Urinary bladder (tissue), 4 donors: ENCODE results near the gene SOCS1. TPM values are rescaled to one million over a fixed set of nuclear protein-coding genes. Genes with fewer than 3 reads are reported as not detected.

Experiments
- DNase-seq: peaks from one replicate; pipeline ENCODE4 v3.0.0-alpha.2; 2015; ENCODE audit errors: extremely low spot score
- H3K27ac ChIP-seq: one replicate; pipeline ENCODE4 v1.5.1; 2013; ENCODE audit warnings: low read depth, mild to moderate bottlenecking, moderate library complexity
- H3K36me3 ChIP-seq: one replicate; pipeline ENCODE4 v1.6.1; 2013; ENCODE audit warnings: mild to moderate bottlenecking, moderate library complexity; ENCODE audit not compliant: insufficient read depth
- H3K4me1 ChIP-seq: one replicate; pipeline ENCODE4 v1.6.1; 2013; ENCODE audit warnings: mild to moderate bottlenecking, moderate library complexity; ENCODE audit not compliant: insufficient read depth
- H3K4me3 ChIP-seq: one replicate; pipeline ENCODE4 v1.5.1; 2013; ENCODE audit warnings: low read depth, low read length
- WGBS: extraction: QIAGEN DNeasy Blood & Tissue Kit; methylation state at CpG from one replicate; pipeline ENCODE4 v1.1.7; 2013; 5-methylcytosine and 5-hydroxymethylcytosine counted together
- polyA plus RNA-seq: library from polyadenylated mRNA; stranded (reverse); fragments of 200-250 nt; gene quantifications from one replicate; pipeline ENCODE4 v1.2.3, GENCODE V29; 2013
- total RNA-seq: library from RNA; depleted of rRNA; stranded (reverse); fragments of >200 nt; gene quantifications from one replicate; pipeline ENCODE4 v1.2.3, GENCODE V29; 2014
- donor health status: healthy with polysubstance abuse.
- donor health status: healthy.

Gene SOCS1
- total and polyA plus RNA-seq, 2 donors, result 6.9 to 15.0 TPM

DNA sequence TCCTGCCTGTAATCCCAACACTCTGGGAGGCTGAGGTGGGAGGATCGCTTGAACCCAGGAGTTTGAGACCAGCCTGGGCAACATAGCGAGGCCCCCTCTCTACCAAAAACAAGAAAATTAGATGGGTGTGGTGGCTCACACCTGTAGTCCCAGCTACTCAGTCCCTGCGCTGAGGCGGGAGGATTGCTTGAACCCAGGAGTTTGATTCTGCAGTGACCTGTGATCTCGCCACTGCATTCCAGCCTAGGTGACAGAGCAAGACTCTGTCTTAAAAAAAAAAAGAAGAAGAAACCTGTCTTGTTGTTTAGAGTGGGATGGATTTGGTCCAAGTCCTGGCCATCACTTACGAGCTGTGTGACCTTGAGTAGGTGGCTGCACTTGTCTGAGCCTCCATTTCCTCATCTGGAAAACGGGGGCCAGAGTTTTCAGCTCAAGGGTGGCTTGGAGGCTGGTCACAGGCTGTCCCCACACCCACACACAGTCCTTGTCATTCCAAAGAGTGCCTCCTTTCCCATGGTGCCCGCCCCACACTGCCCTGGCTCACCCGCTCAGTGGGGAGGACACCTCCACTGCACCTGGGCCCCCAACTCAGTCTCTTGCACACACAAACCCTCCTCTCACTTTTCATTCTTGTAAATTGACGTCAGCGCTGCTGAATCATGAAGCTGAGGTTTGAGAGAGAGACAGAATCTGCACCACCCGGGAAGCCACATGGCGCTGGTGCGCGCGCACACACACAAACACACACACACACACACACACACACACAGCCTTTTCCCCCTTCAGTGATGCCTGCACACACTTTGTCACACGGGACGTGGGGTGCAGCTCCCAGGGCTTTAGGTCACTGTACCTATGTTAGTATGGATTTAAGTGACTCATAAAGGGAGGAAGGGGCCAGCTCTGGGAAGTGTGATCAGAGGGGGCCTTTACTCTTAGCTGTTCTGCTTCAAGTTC, 4.2 kb downstream of the SOCS1 start:
- Histone ChIP-seq H3K36me3 (no peaks in the 10 kb centered on the region), H3K4me3 (no peak overlapping the region), H3K27ac (no peak overlapping the region), H3K4me1 (no peaks in the 10 kb centered on the region)
- DNase-seq, result no peak
- WGBS, result 76% methylated on average over 18 of the region's 18 CpGs

DNA sequence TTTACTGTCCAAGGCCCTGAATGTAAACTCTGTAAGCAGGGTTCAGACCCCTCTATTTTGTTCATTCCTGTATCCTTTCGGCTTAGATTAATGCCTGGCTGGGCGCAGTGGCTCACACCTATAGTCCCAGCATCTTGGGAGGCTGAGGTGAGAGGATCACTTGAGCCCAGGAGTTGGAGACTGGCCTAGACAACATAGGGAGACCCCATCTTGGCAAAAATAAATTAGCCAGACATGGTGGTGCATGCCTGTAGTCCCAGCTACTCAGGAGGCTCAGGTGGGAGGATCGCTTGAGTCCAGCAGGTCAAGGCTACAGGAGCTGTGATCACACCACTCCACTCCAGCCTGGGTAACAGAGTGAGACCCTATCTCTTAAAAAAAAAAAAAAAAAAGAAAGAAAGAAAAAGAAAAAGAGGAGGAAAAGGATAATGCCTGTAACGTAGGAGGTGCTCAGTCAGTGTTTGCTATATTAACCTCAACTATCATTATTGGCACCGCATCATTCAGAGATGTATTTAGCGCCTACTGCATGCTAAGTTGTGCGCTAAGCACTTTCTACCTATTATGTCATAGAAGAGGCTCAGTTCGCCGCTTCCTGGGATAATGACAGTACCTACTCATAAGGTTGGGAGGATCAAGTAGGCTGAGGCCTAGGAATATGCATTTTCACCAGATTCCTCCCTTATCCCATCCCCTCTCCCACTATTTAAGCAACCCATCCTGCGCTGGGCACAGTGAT, 5.0 kb downstream of the SOCS1 start:
- H3K36me3 ChIP-seq, result no peaks in the 10 kb centered on the region
- H3K27ac ChIP-seq, result no peak overlapping the region
- WGBS, result 94% methylated on average over 10 of the region's 10 CpGs
- no peak for DNase-seq
- H3K4me1 ChIP-seq, result no peaks in the 10 kb centered on the region
- no peak overlapping the region for H3K4me3 ChIP-seq

DNA sequence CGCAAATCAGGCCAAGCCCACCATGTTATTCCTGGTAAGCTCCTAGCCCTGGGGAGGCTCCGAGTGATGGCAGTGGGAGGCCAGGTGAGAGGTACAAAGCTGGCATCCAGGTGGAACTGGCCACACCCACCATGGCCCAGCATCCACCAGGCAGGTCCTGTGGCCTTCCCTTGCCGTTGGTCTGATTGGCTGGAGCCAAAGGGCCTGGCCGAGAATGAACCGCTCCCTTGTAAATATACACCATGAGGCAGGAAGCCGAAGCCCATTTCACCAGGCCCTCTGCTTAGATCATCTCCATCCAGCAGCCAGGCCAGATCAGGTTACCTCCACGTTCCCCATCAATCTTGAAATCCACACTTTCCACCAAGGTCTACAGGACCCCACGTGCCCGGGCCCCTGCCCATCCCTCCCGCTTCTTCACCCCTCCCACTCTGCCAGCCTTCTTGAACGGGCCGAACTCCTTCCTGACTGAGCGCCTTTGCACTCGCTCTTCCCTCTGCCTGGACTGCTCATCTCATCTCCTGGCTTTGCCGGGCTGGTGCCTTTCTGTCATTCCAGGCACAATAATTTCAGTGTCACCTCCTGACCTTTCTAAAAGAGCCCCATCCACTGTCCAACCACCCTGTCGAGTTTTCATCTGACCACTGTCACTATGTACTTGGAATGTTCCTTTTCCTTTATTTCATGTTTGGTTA, 5.8 kb downstream of the SOCS1 start:
- Histone ChIP-seq H3K27ac (no peak overlapping the region), H3K4me1 (no peaks in the 10 kb centered on the region), H3K36me3 (no peaks in the 10 kb centered on the region), H3K4me3 (no peak overlapping the region)
- WGBS, result 64% methylated on average over 16 of the region's 16 CpGs
- no peak for DNase-seq

DNA sequence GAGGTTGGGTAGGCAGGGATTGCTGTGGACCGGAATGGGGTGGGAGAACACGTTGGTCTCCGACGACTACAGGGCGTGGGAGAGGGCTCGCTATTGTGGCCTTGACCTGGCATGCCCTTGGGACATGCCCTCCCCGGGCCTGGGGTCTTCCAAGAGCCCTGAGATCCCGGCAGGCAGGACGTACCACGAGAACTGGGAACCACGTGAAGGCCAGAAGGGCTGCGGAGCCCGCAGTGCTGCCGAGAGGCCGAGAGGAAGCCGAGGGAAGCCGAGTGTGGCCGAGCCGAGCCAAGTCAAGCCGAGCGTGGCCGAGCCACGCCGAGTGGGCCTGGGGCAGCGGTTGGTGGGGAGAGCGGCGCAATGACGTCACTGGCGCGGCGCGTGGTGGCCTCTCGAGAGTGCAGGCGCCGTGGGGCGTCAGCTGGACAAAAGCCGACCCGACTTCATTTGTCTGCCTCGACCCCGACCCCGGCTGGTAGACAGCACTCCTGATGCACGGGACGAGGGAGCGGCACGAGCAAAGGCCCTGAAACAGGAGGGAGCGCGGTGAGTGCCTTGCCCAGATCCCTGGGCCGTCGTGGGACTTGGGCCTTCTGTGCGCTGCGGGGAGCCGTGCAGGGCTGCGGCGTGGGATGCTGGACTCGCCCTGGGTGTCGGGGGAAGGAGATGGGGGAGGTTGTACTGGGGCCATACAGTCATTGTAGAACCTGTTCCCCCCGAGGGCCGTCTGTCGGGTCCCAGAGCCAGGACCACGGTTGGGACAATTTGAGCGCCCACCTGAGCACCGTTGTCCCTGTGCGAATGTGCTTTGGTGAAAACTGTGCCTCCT, 6.6 kb downstream of the SOCS1 start:
- WGBS, result 92% methylated on average over 63 of the region's 63 CpGs
- H3K27ac ChIP-seq, result no peak overlapping the region
- no peaks in the 10 kb centered on the region for H3K4me1 ChIP-seq
- H3K36me3 ChIP-seq, result no peaks in the 10 kb centered on the region
- H3K4me3 ChIP-seq, result no peak overlapping the region
- no peak for DNase-seq

DNA sequence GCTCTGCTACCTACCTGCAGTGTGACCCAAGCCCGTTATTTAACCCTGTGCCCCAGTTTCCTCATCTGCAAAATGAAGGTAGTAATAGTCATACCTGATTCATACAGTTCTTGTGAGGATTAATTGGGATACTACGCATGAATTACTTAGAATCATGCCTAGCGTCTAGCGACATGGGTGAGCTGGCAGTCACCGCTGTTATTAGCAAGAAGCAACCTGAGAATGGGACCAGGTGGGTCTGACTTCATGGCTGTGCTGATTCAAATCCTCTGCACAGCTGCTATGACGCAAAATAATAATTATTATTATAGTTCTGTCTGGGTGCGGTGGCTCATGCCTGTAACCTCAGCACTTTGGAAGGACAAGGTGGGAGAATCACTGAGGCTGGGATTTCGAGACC, 7.9 kb downstream of the SOCS1 start:
- H3K4me3 ChIP-seq, result no peak overlapping the region
- H3K36me3 ChIP-seq, result no peaks in the 10 kb centered on the region
- H3K27ac ChIP-seq, result no peak overlapping the region
- WGBS, result 96% methylated on average over 8 of the region's 8 CpGs
- no peak for DNase-seq
- H3K4me1 ChIP-seq, result no peaks in the 10 kb centered on the region

DNA sequence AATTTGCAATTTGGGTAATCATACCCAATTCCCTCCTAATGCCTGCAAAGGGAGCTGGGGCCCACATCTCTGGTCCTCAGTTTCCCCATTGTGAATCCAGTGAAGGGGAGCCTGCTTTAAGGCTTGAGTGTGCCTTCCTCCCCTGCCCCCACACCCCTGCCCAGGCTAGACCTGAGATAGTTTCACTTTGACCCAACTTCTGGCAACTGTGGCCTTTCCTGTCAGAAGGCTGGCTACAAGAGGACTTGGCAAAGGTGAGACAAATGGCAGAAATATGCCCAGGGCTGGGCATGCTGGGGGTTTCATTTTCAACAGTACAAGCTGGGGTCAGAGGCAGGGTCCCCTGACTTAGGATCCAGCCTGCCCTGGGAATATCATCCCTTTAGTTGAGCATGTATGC, 10.0 kb downstream of the SOCS1 start:
- H3K4me1 ChIP-seq, result no peaks in the 10 kb centered on the region
- H3K4me3 ChIP-seq, result no peak overlapping the region
- no peak overlapping the region for H3K27ac ChIP-seq
- no peak for DNase-seq
- no peaks in the 10 kb centered on the region for H3K36me3 ChIP-seq

DNA sequence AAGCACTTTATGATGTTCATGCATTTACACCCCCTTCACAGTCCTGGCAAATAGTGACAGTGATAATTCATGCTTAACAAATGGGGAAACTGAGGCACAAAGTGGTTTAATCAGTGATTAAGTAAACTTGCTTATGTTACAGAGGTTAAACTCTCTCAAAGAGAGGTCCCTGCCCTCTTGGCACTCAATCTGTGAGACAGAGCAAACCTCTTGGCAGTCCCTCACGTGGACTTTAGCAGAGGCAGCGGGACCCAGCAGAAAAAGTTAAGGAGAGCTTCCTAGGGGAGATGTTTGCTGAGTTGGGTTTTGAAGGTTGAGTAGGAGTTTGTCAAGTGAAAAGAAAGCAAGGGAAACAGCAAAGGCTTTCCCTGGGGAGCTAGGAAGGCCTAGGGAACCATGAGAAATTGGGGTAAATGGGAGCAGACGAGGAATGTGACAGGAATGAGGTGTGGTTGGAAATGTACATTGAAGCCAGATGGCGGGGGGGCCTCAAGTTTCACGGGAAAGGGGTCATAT, 10.7 kb downstream of the SOCS1 start:
- H3K36me3 ChIP-seq, result no peaks in the 10 kb centered on the region
- WGBS, result 83% methylated on average over 5 of the region's 5 CpGs

DNA sequence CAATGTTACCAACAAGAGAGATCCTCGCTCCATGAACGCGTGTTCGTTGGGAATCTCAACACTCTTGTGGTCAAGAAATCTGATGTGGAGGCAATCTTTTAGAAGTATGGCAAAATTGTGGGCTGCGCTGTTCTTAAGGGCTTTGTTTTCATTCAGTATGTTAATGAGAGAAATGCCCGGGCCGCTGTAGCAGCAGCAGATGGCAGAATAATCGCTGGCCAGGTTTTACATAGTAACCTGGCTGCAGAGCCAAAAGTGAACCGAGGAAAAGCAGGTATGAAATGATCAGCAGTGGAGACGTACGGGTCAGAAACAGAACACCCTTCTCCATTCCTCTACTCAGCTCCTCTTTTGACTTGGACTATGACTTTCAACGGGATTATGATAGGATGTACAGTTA, 13.3 kb downstream of the SOCS1 start:
- 83% methylated on average over 12 of the region's 12 CpGs for WGBS
- Histone ChIP-seq H3K4me1 (no peaks in the 10 kb centered on the region), H3K27ac (no peak overlapping the region), H3K4me3 (no peak overlapping the region), H3K36me3 (no peaks in the 10 kb centered on the region)
- no peak for DNase-seq

More for the DNA sequence above, 10.7 kb downstream of the SOCS1 start:
- Histone ChIP-seq H3K27ac (no peak overlapping the region), H3K4me1 (no peaks in the 10 kb centered on the region), H3K4me3 (no peak overlapping the region)
- no peak for DNase-seq

DNA sequence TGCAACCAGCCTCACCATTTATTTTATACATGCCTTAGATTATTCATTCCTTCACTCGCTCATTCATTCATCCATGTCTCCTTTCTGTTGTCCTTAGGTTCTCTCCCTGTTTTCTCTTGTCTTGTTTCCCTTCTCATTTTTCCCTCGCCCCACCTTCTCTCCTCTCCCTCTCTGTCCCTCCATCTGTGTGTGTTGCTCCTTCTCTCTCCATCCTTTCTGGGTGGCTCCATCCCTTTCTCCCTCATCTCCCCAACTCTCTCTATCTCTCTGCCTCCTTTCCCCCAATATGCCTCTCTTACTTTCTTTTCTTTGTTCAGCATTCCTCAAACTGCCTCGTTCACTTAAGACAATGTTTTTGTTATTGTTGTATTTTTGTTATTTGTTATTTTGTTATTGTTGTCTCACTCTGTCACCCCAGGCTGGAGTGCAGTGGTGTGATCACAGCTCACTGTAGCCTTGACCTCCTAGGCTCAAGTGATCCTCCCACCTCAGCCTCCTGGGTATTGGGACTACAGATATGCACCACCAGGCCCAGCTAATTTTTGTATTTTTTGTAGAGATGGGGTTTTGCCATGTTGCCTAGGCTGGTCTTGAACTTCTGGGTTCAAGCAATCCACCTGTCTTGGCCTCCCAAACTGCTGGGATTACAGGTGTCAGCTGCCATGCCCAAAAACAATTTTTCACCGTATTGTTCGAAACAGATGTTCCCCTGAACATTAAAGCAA, 14.4 kb downstream of the SOCS1 start:
- no peak for DNase-seq
- Histone ChIP-seq H3K36me3 (no peaks in the 10 kb centered on the region), H3K4me3 (no peak overlapping the region), H3K27ac (no peak overlapping the region), H3K4me1 (no peaks in the 10 kb centered on the region)
- WGBS, result 92% methylated on average over 5 of the region's 5 CpGs

DNA sequence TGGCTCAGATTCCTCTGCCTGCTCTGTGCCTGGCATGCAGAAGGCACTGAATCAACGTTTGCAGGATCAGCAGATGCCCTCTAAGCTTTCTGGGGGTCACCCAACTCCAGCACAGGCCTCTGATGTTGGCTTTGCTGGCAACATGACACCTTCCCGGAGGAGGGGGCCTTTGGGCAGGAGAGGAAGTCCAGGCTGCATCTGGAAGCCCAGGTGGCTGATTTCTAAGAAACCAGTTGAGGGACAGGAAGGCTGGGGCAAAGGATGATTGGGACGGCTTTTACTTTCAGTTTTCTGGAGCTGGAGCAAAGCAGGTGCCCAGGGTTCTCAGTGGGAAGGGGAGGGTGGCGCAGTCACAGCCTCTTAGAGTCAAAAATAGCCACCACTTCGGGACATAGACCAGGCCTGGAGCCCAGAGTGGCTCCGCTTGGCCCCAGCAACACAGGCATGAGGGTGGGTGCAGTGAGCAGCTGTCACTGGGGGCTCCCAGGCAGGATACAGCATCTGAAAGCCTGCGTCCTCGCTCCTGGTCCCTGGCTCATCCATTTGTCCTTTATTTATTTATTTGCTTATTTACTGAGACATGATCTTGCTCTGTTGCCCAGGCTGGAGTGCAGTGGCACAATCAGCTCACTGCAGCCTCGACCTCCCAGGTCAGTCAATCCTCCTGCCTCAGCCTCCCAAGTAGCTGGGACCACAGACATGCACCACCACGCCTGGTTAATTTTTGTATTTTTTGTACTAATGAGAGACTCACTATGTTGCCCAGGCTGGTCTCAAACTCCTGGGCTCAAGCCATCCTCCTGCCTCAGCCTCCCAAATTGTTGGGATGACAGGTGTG, 15.1 kb downstream of the SOCS1 start:
- H3K4me1 ChIP-seq, result no peaks in the 10 kb centered on the region
- H3K36me3 ChIP-seq, result no peaks in the 10 kb centered on the region
- no peak for DNase-seq
- no peak overlapping the region for H3K27ac ChIP-seq
- WGBS, result 78% methylated on average over 10 of the region's 10 CpGs
- no peak overlapping the region for H3K4me3 ChIP-seq

DNA sequence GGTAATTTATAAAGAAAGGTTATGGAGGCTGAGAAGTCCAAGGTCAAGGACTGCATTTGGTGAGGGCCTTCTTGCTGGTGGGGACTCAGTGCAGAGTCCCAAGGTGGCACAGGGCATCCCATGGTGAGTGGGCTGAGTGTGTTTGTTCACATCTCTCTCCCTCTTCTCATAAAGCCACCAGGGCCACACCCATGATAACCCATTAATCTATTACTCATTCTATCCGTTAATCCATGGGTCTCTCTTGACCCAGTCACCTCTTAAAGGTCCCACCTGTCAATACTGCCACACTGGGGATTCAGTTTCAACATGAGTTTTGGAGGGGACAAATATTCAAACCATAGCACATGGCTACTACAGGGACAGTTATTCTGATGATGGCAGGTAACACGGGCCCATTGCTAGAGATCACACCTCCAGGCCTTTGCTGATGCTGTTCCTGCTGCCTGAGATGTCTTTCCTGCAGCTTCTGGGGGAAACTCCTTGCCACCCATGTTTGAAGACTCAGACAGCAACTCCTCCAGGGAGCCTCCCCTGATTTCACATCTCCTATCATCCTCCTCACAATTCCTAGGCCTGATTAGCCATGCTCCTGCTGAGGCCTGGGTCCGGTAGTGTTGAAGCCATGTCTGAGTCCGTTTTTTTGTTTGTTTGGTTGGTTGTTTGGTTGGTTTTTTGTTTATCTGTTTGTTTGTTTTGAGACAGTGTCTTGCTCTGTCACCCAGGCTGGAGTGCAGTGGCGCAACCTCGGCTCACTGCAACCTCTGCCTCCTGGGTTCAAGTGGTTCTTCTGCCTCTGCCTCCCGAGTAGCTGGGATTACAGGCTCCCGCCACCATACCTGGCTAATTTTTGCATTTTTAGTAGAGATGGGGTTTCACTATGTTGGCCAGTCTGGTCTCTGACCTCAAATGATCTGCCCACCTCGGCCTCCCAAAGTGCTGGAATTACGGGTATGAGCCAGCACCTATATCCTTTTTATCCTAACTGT, 16.1 kb downstream of the SOCS1 start:
- 88% methylated on average over 10 of the region's 10 CpGs for WGBS
- Histone ChIP-seq H3K4me1 (no peaks in the 10 kb centered on the region), H3K4me3 (no peak overlapping the region), H3K36me3 (no peaks in the 10 kb centered on the region), H3K27ac (no peak overlapping the region)
- DNase-seq, result no peak
